HepG2 (cell line): Measurements from ENCODE around the gene KCNAB1. TPM values are rescaled to one million over a fixed set of nuclear protein-coding genes. Genes with fewer than 3 reads are reported as not detected.
A peak's percentile ranks its signal among the peaks of the same experiment; 100 is the strongest.

ENCODE experiments used
- ATAC-seq: fragments of 200-7000 bp; cut with Tn5 transposase; 3 replicates; pipeline ENCODE4 v1.9.1; 2020; ENCODE audit warnings: mild to moderate bottlenecking, moderate library complexity
- BruUV-seq: library from RNA; stranded (reverse); fragments of 400-500 nt; replicated peaks from 2 replicates; lab custom pipeline; 2021; lab: Mats Ljungman, UMichigan
- CTCF ChIA-PET: fragments of 300-600 bp; formaldehyde crosslinking; extraction: SDS; loops from one replicate; lab custom pipeline; 2021; ENCODE audit warnings: low total read pairs, inconsistent platforms, low intra/inter-chr PET ratio; lab: Yijun Ruan, JAX
- POLR2A ChIA-PET: fragments of 350-600 bp; sonication (Branson Sonifier 250); formaldehyde crosslinking; loops from one replicate; lab custom pipeline; 2020; ENCODE audit warnings: antibody characterized with exemption, inconsistent platforms; lab: Yijun Ruan, JAX
- DNase-seq: peaks from one replicate; pipeline ENCODE4 v3.0.0-alpha.2; 2015; ENCODE audit warnings: low spot score
- FAIRE-seq: peaks from 3 replicates; lab custom pipeline; 2011; peaks lifted over from hg19 to GRCh38; lab: Jason Lieb, UNC
- H2AFZ ChIP-seq: one replicate; pipeline ENCODE4 v1.6.1; 2011; ENCODE audit warnings: low read length, inconsistent platforms
- H3K27ac ChIP-seq: fragments of 300-600 bp; 3 replicates; pipeline ENCODE4 v1.8.0; 2011; ENCODE audit warnings: mixed run types, mild to moderate bottlenecking, mixed read lengths, low read length, inconsistent platforms; ENCODE audit not compliant: insufficient read depth; ENCODE audit errors: extremely low read length
- H3K27me3 ChIP-seq, 2 experiments: fragments of 200-600 bp in 1 of 2; 2 replicates in 1 of 2; 3 replicates in 1 of 2; pipeline versions ENCODE4 v1.6.0 to v1.8.0; 2011; ENCODE audit warnings: low read length in 2 of 2, mild to moderate bottlenecking in 2 of 2, moderate library complexity in 2 of 2, inconsistent platforms in 1 of 2; ENCODE audit not compliant: insufficient read depth in 2 of 2, control insufficient read depth in 1 of 2
- H3K36me3 ChIP-seq, 2 experiments: fragments of 200-600 bp in 1 of 2; replicated peaks in 1 of 2; 2 replicates in 1 of 2; 3 replicates in 1 of 2; pipeline versions ENCODE4 v1.5.1 to v1.8.0; 2011; ENCODE audit warnings: low read length in 2 of 2, inconsistent platforms in 1 of 2; ENCODE audit not compliant: insufficient read depth in 2 of 2, control insufficient read depth in 1 of 2
- H3K4me1 ChIP-seq: 2 replicates; pipeline ENCODE4 v1.5.1; 2012; ENCODE audit warnings: low read length, inconsistent platforms; ENCODE audit not compliant: insufficient read depth
- H3K4me2 ChIP-seq: 2 replicates; pipeline ENCODE4 v1.6.0; 2011; ENCODE audit warnings: low read depth, low read length, inconsistent platforms
- H3K4me3 ChIP-seq, 3 experiments: fragments of 200-600 bp in 1 of 3; sonication (generic), shearing (Covaris generic) in 1 of 3; replicated peaks in 1 of 3; 2 replicates each; pipeline ENCODE4 v1.5.1; 2011 to 2016; ENCODE audit warnings: low read length in 3 of 3, inconsistent platforms in 2 of 3, low read depth in 2 of 3, mild to moderate bottlenecking in 2 of 3, control low read depth in 1 of 3, mixed read lengths in 1 of 3; ENCODE audit not compliant: insufficient read depth in 1 of 3
- H3K79me2 ChIP-seq: one replicate; pipeline ENCODE4 v1.6.1; 2011; ENCODE audit warnings: low read length, inconsistent platforms; ENCODE audit not compliant: insufficient read depth
- H3K9ac ChIP-seq: 2 replicates; pipeline ENCODE4 v1.6.0; 2011; ENCODE audit warnings: mild to moderate bottlenecking, low read depth, low read length, inconsistent platforms; ENCODE audit not compliant: insufficient read depth
- H3K9me3 ChIP-seq: 2 replicates; pipeline ENCODE4 v1.5.1; 2012; ENCODE audit warnings: mild to moderate bottlenecking, low read length
- H4K20me1 ChIP-seq: 2 replicates; pipeline ENCODE4 v1.6.0; 2011; ENCODE audit warnings: inconsistent platforms, mild to moderate bottlenecking, low read length, moderate library complexity; ENCODE audit not compliant: insufficient read depth
- BCL6 ChIP-seq: IDR thresholded peaks from 2 replicates; pipeline ENCODE4 v1.6.1; 2016; ENCODE audit warnings: missing genetic modification reagents, missing compliant biosample characterization
- CBFB ChIP-seq: sonication (generic); formaldehyde crosslinking; IDR thresholded peaks from 2 replicates; pipeline ENCODE4 v1.4.0; 2020; ENCODE audit warnings: missing genetic modification reagents
- CREB1 ChIP-seq, 2 experiments: fragments of 450-650 bp in 1 of 2; IDR thresholded peaks; 2 replicates each; pipeline ENCODE4 v1.6.1; 2016 to 2017; ENCODE audit warnings: control low read depth in 1 of 2, mild to moderate bottlenecking in 1 of 2, missing compliant biosample characterization in 1 of 2, missing genetic modification characterization in 1 of 2
- DPF2 ChIP-seq: sonication (generic); formaldehyde crosslinking; IDR thresholded peaks from 2 replicates; pipeline ENCODE4 v1.4.0; 2020; ENCODE audit warnings: mild to moderate bottlenecking, low read depth, missing genetic modification reagents, borderline replicate concordance
- EEA1 ChIP-seq: sonication (generic); formaldehyde crosslinking; IDR thresholded peaks from 2 replicates; pipeline ENCODE4 v1.5.1; 2020; ENCODE audit warnings: mild to moderate bottlenecking, missing genetic modification reagents, borderline replicate concordance
- KAT8 ChIP-seq: IDR thresholded peaks from 2 replicates; pipeline ENCODE4 v1.6.1; 2016; ENCODE audit warnings: missing genetic modification reagents, missing compliant biosample characterization
- MAFF ChIP-seq: IDR thresholded peaks from 2 replicates; pipeline ENCODE4 v1.6.1; 2011; ENCODE audit warnings: low read depth, low read length, improper control_type of control experiment
- PAX8 ChIP-seq: sonication (generic); formaldehyde crosslinking; IDR thresholded peaks from 2 replicates; pipeline ENCODE4 v1.8.0; 2022; ENCODE audit warnings: mild to moderate bottlenecking, missing genetic modification reagents, borderline replicate concordance
- SP1 ChIP-seq, 2 experiments: fragments of 450-650 bp in 1 of 2; sonication (generic) in 1 of 2; formaldehyde crosslinking in 1 of 2; IDR thresholded peaks; 2 replicates each; pipeline versions ENCODE4 v1.4.0 to v1.6.1; 2016 to 2020; ENCODE audit warnings: missing genetic modification reagents in 1 of 2
- TFDP1 ChIP-seq: IDR thresholded peaks from 2 replicates; pipeline ENCODE4 v1.6.1; 2016; ENCODE audit warnings: missing compliant biosample characterization, missing genetic modification reagents, borderline replicate concordance
- ZBTB43 ChIP-seq: sonication (generic); formaldehyde crosslinking; conservative IDR thresholded peaks from 2 replicates; pipeline ENCODE4 v1.4.0; 2020; ENCODE audit warnings: missing genetic modification reagents
- ZHX2 ChIP-seq, 2 experiments: sonication (generic) in 1 of 2; formaldehyde crosslinking in 1 of 2; IDR thresholded peaks; 2 replicates each; pipeline versions ENCODE4 v1.6.1 to v1.9.0; 2014 to 2022; ENCODE audit warnings: antibody characterized with exemption in 1 of 2, borderline replicate concordance in 1 of 2, inconsistent platforms in 1 of 2, low read depth in 1 of 2, missing genetic modification reagents in 1 of 2
- ZMAT3 ChIP-seq: sonication (generic); formaldehyde crosslinking; conservative IDR thresholded peaks from 2 replicates; pipeline ENCODE4 v1.7.0; 2021; ENCODE audit warnings: missing genetic modification reagents
- ZNF670 ChIP-seq: sonication (generic); formaldehyde crosslinking; IDR thresholded peaks from 2 replicates; pipeline ENCODE4 v1.8.0; 2022; ENCODE audit warnings: mild to moderate bottlenecking, missing genetic modification reagents, borderline replicate concordance
- WGBS: methylation state at CpG from one replicate; pipeline ENCODE4 v1.1.6; 2017; ENCODE audit warnings: low lambda C conversion rate; 5-methylcytosine and 5-hydroxymethylcytosine counted together
- in situ Hi-C: cut with HindIII; loops from 2 replicates; pipeline ENCODE4 v1.10.0; 2017; ENCODE audit warnings: low pct_unique_long_range_greater_than_20kb; ENCODE audit not compliant: extremely low pct_ligation_motif_present
- intact Hi-C: fragments of 100-400 bp; cut with micrococcal nuclease; formaldehyde crosslinking; loops from one replicate; pipeline ENCODE4 v1.10.0; 2022; ENCODE audit not compliant: unreplicated experiment
- polyA plus RNA-seq, 8 experiments: library from polyadenylated mRNA; depleted of rRNA in 3 of 8; stranded (reverse) in 7 of 8; unstranded in 1 of 8; fragments of >200 nt; fragmentation: Illumina TruSeq in 4 of 8; extraction: Trizol in 4 of 8; gene quantifications; 2 replicates each; pipeline versions ENCODE4 v1.2.1 to v1.2.3, GENCODE V29; 2011 to 2016; ENCODE audit warnings: low read depth in 4 of 8, missing spikeins in 1 of 8, mixed read lengths in 1 of 8; ENCODE audit not compliant: insufficient read depth in 1 of 8
- total RNA-seq, 5 experiments: library from RNA; depleted of rRNA; stranded (reverse); fragments of >200 nt; fragmentation: Illumina TruSeq; extraction: Trizol; gene quantifications; 2 replicates each; pipeline ENCODE4 v1.2.3, GENCODE V29; 2016; ENCODE audit warnings: low read depth in 1 of 5

Gene KCNAB1
- total and polyA plus RNA-seq, 2 of the 13 experiments (the other 11 are each of a cell fraction or from before 2014, with no cell fraction given) = not detected

- Histone ChIP-seq H3K79me2 (peaks cover 61% of the 10 kb centered on the region), H4K20me1 (peaks cover 14% of the 10 kb centered on the region; the same call in 1 of the 2 replicates), H3K27ac (peak overlapping the region; percentile 94), H3K9me3 (no peaks in the 10 kb centered on the region), H3K9ac (peak overlapping the region; percentile 98), H3K4me2 (peak overlapping the region; percentile 79), H3K36me3 (peaks cover 3 to 30% of the 10 kb centered on the region in 2 experiments; a peak in 4 of 5 replicates), H3K4me3 (peak overlapping the region; percentile 85 to 100 (median 91)), H3K27me3 (no peaks in the 10 kb centered on the region; a peak in 2 of 5 replicates), H3K4me1 (peaks cover 50% of the 10 kb centered on the region), H2AFZ (no peak overlapping the region)
- WGBS = 11% methylated on average over 11 of the region's 11 CpGs
- ATAC-seq (0 out of 3 replicates have a peak, but pooled peaks have one; percentile 6), FAIRE-seq (peak; percentile 51), DNase-seq (peak; percentile 60)
- ChIA-PET CTCF (no interaction called here), POLR2A (interaction anchor here (1.2 to 3.3 kb wide), 12 partner anchors 10 to 621 kb away, joined by 3 to 20 read pairs (median 10); partner anchors contain the start of genes CCNL1 and TIPARP)
- in situ Hi-C loops (loop anchor here (10.0 kb wide), 1 partner anchor 121 kb away; the partner anchor contains the start of gene TIPARP), intact Hi-C loops (loop anchor here (1.0 kb wide), 1 partner anchor 583 kb away; no protein-coding TSS in a partner anchor)
- no TSS peak for BruUV-seq
- TF ChIP-seq ZNF670 (peak; percentile 58; the same call in 1 of the 2 replicates), KAT8 (no peak), ZMAT3 (CRISPR knock-in tag) (no peak), EEA1 (CRISPR knock-in tag) (no peak), DPF2 (CRISPR knock-in tag) (no peak), ZBTB43 (no peak), SP1 (IDR thresholded peaks at IDR 0.05) (no peak), SP1 (CRISPR knock-in tag; IDR thresholded peaks at IDR 0.05) (0 out of 2 replicates have a peak, but pooled peaks have one; percentile 15), CBFB (CRISPR knock-in tag) (no peak), CREB1 (IDR thresholded peaks at IDR 0.05) (peak; percentile 37; the same call in 1 of the 2 replicates), CREB1 (CRISPR knock-in tag; IDR thresholded peaks at IDR 0.05) (no peak), PAX8 (CRISPR knock-in tag) (no peak), MAFF (peak; percentile 69), BCL6 (CRISPR knock-in tag) (peak; percentile 24; the same call in 1 of the 2 replicates), TFDP1 (CRISPR knock-in tag) (peak; percentile 80; the same call in 1 of the 2 replicates), ZHX2 (IDR thresholded peaks at IDR 0.05; ENCODE audit: low read depth) (no peak), ZHX2 (CRISPR knock-in tag; IDR thresholded peaks at IDR 0.05; ENCODE audit: borderline replicate concordance) (no peak)
These were observed 433.5 kb downstream of the KCNAB1 start for GRCh38 chr3:156553705-156554356.
